K562 (cell line): Measurements from ENCODE around the gene RSU1. TPM values are rescaled to one million over a fixed set of nuclear protein-coding genes. Genes with fewer than 3 reads are reported as not detected.

Experiments
- ATAC-seq: fragments of 200-7000 bp; cut with Tn5 transposase; 3 replicates; pipeline ENCODE4 v1.9.1; 2020; ENCODE audit warnings: moderate library complexity
- BruUV-seq: library from RNA; stranded (reverse); fragments of 400-500 nt; replicated peaks from 2 replicates; lab custom pipeline; 2021; lab: Mats Ljungman, UMichigan
- CTCF ChIA-PET: fragments of 300-600 bp; formaldehyde crosslinking; extraction: SDS; loops from one replicate; lab custom pipeline; 2021; ENCODE audit warnings: low intra/inter-chr PET ratio; lab: Yijun Ruan, JAX
- POLR2A ChIA-PET: fragments of 300-600, 350-650 bp; sonication (Branson Sonifier 250); formaldehyde crosslinking; extraction: SDS; loops from one replicate; lab custom pipeline; 2021; ENCODE audit warnings: antibody characterized with exemption, inconsistent platforms; lab: Yijun Ruan, JAX
- DNase-seq, 4 experiments: peaks; one replicate each; pipeline versions ENCODE4 v3.0.0 to v3.0.0-alpha.2; 2011 to 2018; ENCODE audit warnings: low spot score in 3 of 4, mixed read lengths in 3 of 4; ENCODE audit errors: extremely low read depth in 1 of 4
- FAIRE-seq: peaks from 2 replicates; lab custom pipeline; 2011; peaks lifted over from hg19 to GRCh38; lab: Jason Lieb, UNC
- H2AFZ ChIP-seq: 2 replicates; pipeline ENCODE4 v1.6.0; 2011; ENCODE audit warnings: low read depth, low read length, control low read depth, inconsistent platforms
- H3K27ac ChIP-seq: fragments of 200-600 bp; 3 replicates; pipeline ENCODE4 v1.8.0; 2011; ENCODE audit warnings: low read depth, mild to moderate bottlenecking, control low read depth, inconsistent platforms, low read length, moderate library complexity, mixed read lengths; ENCODE audit errors: extremely low read depth
- H3K27me3 ChIP-seq, 2 experiments: fragments of 300-600 bp in 1 of 2; 2 replicates in 1 of 2; 3 replicates in 1 of 2; pipeline versions ENCODE4 v1.6.0 to v1.8.0; 2011; ENCODE audit warnings: inconsistent platforms in 2 of 2, low read length in 2 of 2, mild to moderate bottlenecking in 1 of 2, mixed read lengths in 1 of 2, moderate library complexity in 1 of 2; ENCODE audit not compliant: control insufficient read depth in 2 of 2, insufficient read depth in 2 of 2
- H3K36me3 ChIP-seq: fragments of 300-600 bp; 3 replicates; pipeline ENCODE4 v1.8.0; 2011; ENCODE audit warnings: mild to moderate bottlenecking, low read length, inconsistent platforms; ENCODE audit not compliant: control insufficient read depth, insufficient read depth
- H3K4me1 ChIP-seq, 2 experiments: fragments of 200-600 bp in 1 of 2; replicated peaks in 1 of 2; 2 replicates in 1 of 2; 3 replicates in 1 of 2; pipeline versions ENCODE4 v1.5.1 to v1.8.0; 2011; ENCODE audit warnings: inconsistent platforms in 2 of 2, low read length in 2 of 2, mild to moderate bottlenecking in 1 of 2, mixed read lengths in 1 of 2, moderate library complexity in 1 of 2; ENCODE audit not compliant: control insufficient read depth in 2 of 2, insufficient read depth in 2 of 2
- H3K4me2 ChIP-seq: 2 replicates; pipeline ENCODE4 v1.6.1; 2011; ENCODE audit warnings: low read length, control low read depth, inconsistent platforms, mixed read lengths; ENCODE audit not compliant: insufficient read depth
- H3K4me3 ChIP-seq: fragments of 200-600 bp; sonication (generic), shearing (Covaris generic); 2 replicates; pipeline ENCODE4 v1.5.1; 2016; ENCODE audit warnings: control low read depth, inconsistent platforms
- H3K79me2 ChIP-seq: fragments of 200-600 bp; 3 replicates; pipeline ENCODE4 v1.8.0; 2011; ENCODE audit warnings: low read length, inconsistent platforms; ENCODE audit not compliant: control insufficient read depth, insufficient read depth
- H3K9ac ChIP-seq, 2 experiments: 2 replicates each; pipeline versions ENCODE4 v1.6.0 to v1.6.1; 2011; ENCODE audit warnings: low read depth in 2 of 2, low read length in 2 of 2, control low read depth in 1 of 2, inconsistent platforms in 1 of 2, mild to moderate bottlenecking in 1 of 2, mixed read lengths in 1 of 2; ENCODE audit not compliant: insufficient read depth in 1 of 2
- H3K9me1 ChIP-seq: one replicate; pipeline ENCODE4 v1.6.0; 2011; ENCODE audit warnings: inconsistent platforms, mild to moderate bottlenecking, low read length, moderate library complexity; ENCODE audit not compliant: control insufficient read depth, insufficient read depth
- H3K9me3 ChIP-seq: replicated peaks from 2 replicates; pipeline ENCODE4 v1.5.1; 2011; ENCODE audit warnings: low read depth, low read length, inconsistent platforms; ENCODE audit not compliant: control insufficient read depth, insufficient read depth
- H4K20me1 ChIP-seq: replicated peaks from 2 replicates; pipeline ENCODE4 v1.6.1; 2011; ENCODE audit warnings: low read length, inconsistent platforms, mixed read lengths; ENCODE audit not compliant: control insufficient read depth, insufficient read depth
- ATF3 ChIP-seq, 2 experiments: fragments of 450-650 bp in 1 of 2; sonication (generic) in 1 of 2; formaldehyde crosslinking in 1 of 2; IDR thresholded peaks in 1 of 2; conservative IDR thresholded peaks in 1 of 2; 2 replicates each; pipeline versions ENCODE4 v1.6.1 to v1.8.1; 2016 to 2023; ENCODE audit warnings: mild to moderate bottlenecking in 2 of 2, moderate library complexity in 2 of 2, inconsistent platforms in 1 of 2, missing genetic modification reagents in 1 of 2
- PTBP1 ChIP-seq: fragments of 200-400 bp; formaldehyde crosslinking; IDR thresholded peaks from 2 replicates; pipeline ENCODE4 v1.6.1; 2017; ENCODE audit warnings: low read depth, low read length
- RBM25 ChIP-seq: fragments of 200-400 bp; formaldehyde crosslinking; IDR thresholded peaks from 2 replicates; pipeline ENCODE4 v1.6.1; 2018; ENCODE audit warnings: low read length, low read depth, moderate library complexity; ENCODE audit not compliant: severe bottlenecking
- TBP ChIP-seq: optimal IDR thresholded peaks from 2 replicates; pipeline ENCODE3; 2011; ENCODE audit warnings: low read depth, low read length, improper control_type of control experiment
- YY1 ChIP-seq, 3 experiments: IDR thresholded peaks; 2 replicates each; pipeline ENCODE4 v1.6.1; 2011; ENCODE audit warnings: low read length in 2 of 3, mild to moderate bottlenecking in 2 of 3, moderate library complexity in 2 of 3, borderline replicate concordance in 1 of 3, control low read depth in 1 of 3, low read depth in 1 of 3; ENCODE audit not compliant: insufficient read depth in 3 of 3, insufficient replicate concordance in 2 of 3, control insufficient read depth in 1 of 3, insufficient read length in 1 of 3; ENCODE audit errors: extremely low read depth in 1 of 3
- ZBTB34 ChIP-seq: fragments of 250-450 bp; sonication (Bioruptor Pico); IDR thresholded peaks from 2 replicates; pipeline ENCODE4 v1.8.0; 2021; ENCODE audit warnings: mild to moderate bottlenecking, moderate library complexity
- ZBTB43 ChIP-seq: sonication (generic); formaldehyde crosslinking; IDR thresholded peaks from 2 replicates; pipeline ENCODE4 v1.8.0; 2023; ENCODE audit warnings: mild to moderate bottlenecking, missing genetic modification reagents
- ZC3H8 ChIP-seq: fragments of 450-650 bp; IDR thresholded peaks from 2 replicates; pipeline ENCODE4 v1.6.1; 2017
- ZNF133 ChIP-seq: fragments of 250-450 bp; sonication (Bioruptor Pico); IDR thresholded peaks from 2 replicates; pipeline ENCODE4 v1.4.0; 2020; ENCODE audit warnings: mild to moderate bottlenecking
- ZNF444 ChIP-seq: fragments of 250-450 bp; sonication (Bioruptor Pico); IDR thresholded peaks from 2 replicates; pipeline ENCODE4 v1.4.0; 2020; ENCODE audit warnings: mild to moderate bottlenecking, moderate library complexity
- WGBS: fragments of 100-300 bp; shearing (Covaris generic); methylation state at CpG from one replicate; pipeline ENCODE4 v1.1.6; 2016; ENCODE audit warnings: low coverage, mixed read lengths; ENCODE audit not compliant: insufficient coverage; ENCODE audit errors: missing lambda C conversion rate; 5-methylcytosine and 5-hydroxymethylcytosine counted together
- in situ Hi-C: fragments of 300-500 bp; cut with MboI; formaldehyde crosslinking; loops from 4 replicates; pipeline ENCODE4 v1.15.0; 2018; ENCODE audit warnings: inconsistent platforms, mixed read lengths
- intact Hi-C: fragments of 100-400 bp; cut with micrococcal nuclease; formaldehyde crosslinking; loops from 2 replicates; pipeline ENCODE4 v1.14.2; 2022
- polyA plus RNA-seq, 8 experiments: library from polyadenylated mRNA; depleted of rRNA in 4 of 8; stranded (reverse) in 5 of 8; unstranded in 3 of 8; fragments of >200 nt; fragmentation: Nextera tagmentation in 2 of 8; fragmentation: Illumina TruSeq in 1 of 8; extraction: Ambion mirVana in 2 of 8; extraction: Trizol in 1 of 8; gene quantifications; 2 replicates each; pipeline versions ENCODE4 v1.2.1 to v1.2.3, GENCODE V29; 2011 to 2014; ENCODE audit warnings: inconsistent platforms in 1 of 8, missing spikeins in 1 of 8
- total RNA-seq, 7 experiments: library from RNA; depleted of rRNA in 6 of 7; stranded (reverse); fragments of >200 nt in 6 of 7; fragmentation: Illumina TruSeq in 2 of 7; extraction: Trizol in 2 of 7; gene quantifications; 2 replicates each; pipeline versions ENCODE4 v1.2.1 to v1.2.3, GENCODE V29; 2011 to 2021; ENCODE audit warnings: low replicate concordance in 1 of 7

RSU1 gene
- total and polyA plus RNA-seq, 9 of the 15 experiments (the other 6 are each of a cell fraction or from before 2014, with no cell fraction given) = 18.8 to 67.3 (median 31.5) TPM

- Histone ChIP-seq H2AFZ (peak overlapping the region; percentile 66), H3K4me1 (no peaks in the 10 kb centered on the region; a peak in 1 of 5 replicates), H3K9me1 (no peaks in the 10 kb centered on the region), H3K9ac (no peak overlapping the region), H3K36me3 (no peaks in the 10 kb centered on the region), H3K4me3 (no peak overlapping the region), H3K27me3 (peaks cover 0 to 9% of the 10 kb centered on the region in 2 experiments; a peak in 1 of 5 replicates), H4K20me1 (no peaks in the 10 kb centered on the region), H3K27ac (no peak overlapping the region), H3K9me3 (no peaks in the 10 kb centered on the region), H3K79me2 (no peaks in the 10 kb centered on the region), H3K4me2 (no peak overlapping the region)
- in situ Hi-C loops = loop anchor here (10.0 to 25.0 kb wide), 5 partner anchors 655 to 1405 kb away; no protein-coding TSS in a partner anchor
- no peak for ATAC-seq
- no peak for DNase-seq
- TF ChIP-seq ZNF444 (CRISPR knock-in tag) (no peak), ZBTB34 (CRISPR knock-in tag) (no peak), RBM25 (no peak), ZNF133 (CRISPR knock-in tag) (no peak), ATF3 (IDR thresholded peaks at IDR 0.05) (no peak), ATF3 (CRISPR knock-in tag; conservative IDR thresholded peaks at IDR 0.05) (no peak), YY1 (IDR thresholded peaks at IDR 0.05; ENCODE audit: borderline replicate concordance in 1 of 3, control insufficient read depth in 1 of 3, extremely low read depth in 1 of 3, insufficient read depth in 3 of 3, insufficient read length in 1 of 3, insufficient replicate concordance in 2 of 3, low read depth in 1 of 3, low read length in 2 of 3) (no peak), TBP (no peak), PTBP1 (no peak), ZBTB43 (CRISPR knock-in tag) (no peak), ZC3H8 (no peak)
- intact Hi-C loops = loop anchor here (10.0 kb wide), 1 partner anchor 762 kb away; no protein-coding TSS in a partner anchor
- POLR2A ChIA-PET = no interaction called here
- FAIRE-seq = no peak
- CTCF ChIA-PET = no interaction called here
- no TSS peak for BruUV-seq
- 20% methylated on average over 11 of the region's 11 CpGs for WGBS
Observed at GRCh38 chr10:16832351-16833080, 15.3 kb upstream of the RSU1 start.
